Measurements from ENCODE around the gene SNED1. TPM values are rescaled to one million over a fixed set of nuclear protein-coding genes. Genes with fewer than 3 reads are reported as not detected.

The SNED1 gene
- total RNA-seq, 1 experiment from 2014 or later, result 3.2 TPM

DNA sequence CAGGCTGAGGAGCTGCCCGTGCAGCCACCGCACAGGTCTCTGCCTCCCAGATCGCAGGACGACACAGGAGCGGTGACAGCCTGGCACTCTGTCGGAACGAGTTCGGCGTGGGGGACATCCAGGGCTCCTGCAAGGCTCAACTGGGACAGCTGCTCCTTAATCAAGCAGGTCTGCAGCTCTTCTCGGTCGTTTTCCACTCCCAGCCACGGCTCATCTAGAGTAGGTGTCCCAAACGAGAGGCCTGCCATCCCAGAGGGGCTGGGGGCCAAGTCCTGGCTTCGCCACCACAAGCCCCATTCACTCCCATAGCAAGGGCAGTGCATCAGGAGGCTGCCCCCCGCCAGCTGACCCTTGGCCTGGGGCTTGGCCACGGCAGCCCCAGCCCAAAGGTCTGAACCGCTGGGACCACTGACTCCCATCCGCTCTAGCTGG lies 128.4 kb downstream of the SNED1 start:
- Mint-ChIP-seq H3K4me3 (no peak overlapping the region), H3K9me3 (no peaks in the 10 kb centered on the region), H3K27me3 (ENCODE audit: low read depth) (no peaks in the 10 kb centered on the region), H3K4me1 (no peaks in the 10 kb centered on the region), H3K27ac (no peak overlapping the region), H3K36me3 (peaks cover 16% of the 10 kb centered on the region)
- POLR2A ChIA-PET, result no interaction called here
- TF ChIP-seq, protein P1, sequence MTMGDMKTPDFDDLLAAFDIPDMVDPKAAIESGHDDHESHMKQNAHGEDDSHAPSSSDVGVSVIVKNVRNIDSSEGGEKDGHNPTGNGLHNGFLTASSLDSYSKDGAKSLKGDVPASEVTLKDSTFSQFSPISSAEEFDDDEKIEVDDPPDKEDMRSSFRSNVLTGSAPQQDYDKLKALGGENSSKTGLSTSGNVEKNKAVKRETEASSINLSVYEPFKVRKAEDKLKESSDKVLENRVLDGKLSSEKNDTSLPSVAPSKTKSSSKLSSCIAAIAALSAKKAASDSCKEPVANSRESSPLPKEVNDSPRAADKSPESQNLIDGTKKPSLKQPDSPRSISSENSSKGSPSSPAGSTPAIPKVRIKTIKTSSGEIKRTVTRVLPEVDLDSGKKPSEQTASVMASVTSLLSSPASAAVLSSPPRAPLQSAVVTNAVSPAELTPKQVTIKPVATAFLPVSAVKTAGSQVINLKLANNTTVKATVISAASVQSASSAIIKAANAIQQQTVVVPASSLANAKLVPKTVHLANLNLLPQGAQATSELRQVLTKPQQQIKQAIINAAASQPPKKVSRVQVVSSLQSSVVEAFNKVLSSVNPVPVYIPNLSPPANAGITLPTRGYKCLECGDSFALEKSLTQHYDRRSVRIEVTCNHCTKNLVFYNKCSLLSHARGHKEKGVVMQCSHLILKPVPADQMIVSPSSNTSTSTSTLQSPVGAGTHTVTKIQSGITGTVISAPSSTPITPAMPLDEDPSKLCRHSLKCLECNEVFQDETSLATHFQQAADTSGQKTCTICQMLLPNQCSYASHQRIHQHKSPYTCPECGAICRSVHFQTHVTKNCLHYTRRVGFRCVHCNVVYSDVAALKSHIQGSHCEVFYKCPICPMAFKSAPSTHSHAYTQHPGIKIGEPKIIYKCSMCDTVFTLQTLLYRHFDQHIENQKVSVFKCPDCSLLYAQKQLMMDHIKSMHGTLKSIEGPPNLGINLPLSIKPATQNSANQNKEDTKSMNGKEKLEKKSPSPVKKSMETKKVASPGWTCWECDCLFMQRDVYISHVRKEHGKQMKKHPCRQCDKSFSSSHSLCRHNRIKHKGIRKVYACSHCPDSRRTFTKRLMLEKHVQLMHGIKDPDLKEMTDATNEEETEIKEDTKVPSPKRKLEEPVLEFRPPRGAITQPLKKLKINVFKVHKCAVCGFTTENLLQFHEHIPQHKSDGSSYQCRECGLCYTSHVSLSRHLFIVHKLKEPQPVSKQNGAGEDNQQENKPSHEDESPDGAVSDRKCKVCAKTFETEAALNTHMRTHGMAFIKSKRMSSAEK (CRISPR knock-in tag; IDR thresholded peaks at IDR 0.05; ENCODE audit: borderline replicate concordance), result no peak
- TF ChIP-seq USF2 (CRISPR knock-in tag; IDR thresholded peaks at IDR 0.05), result no peak
- no peak for DNase-seq (ENCODE audit: low spot score)
- ATAC-seq, result no peak
- CTCF ChIA-PET, result no interaction called here

DNA sequence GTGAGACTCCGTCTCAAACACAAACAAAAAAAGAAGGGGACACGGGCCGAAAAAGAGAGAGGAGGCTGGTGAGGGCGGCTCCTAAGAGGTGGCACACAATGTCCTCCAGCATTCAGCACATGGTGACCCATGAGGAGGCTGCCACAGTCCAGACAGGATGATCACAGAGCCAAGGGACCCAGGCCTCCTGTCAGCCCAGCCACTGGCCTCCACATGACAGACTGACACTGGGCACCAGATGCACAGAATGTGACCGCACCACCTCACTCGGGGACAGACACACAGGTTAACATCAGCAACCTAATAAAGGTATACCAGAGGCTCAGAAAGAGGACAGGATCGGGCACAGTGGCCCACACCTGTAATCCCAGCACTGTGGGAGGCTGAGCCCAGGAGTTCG lies 129.8 kb downstream of the SNED1 start:
- ATAC-seq (no peak), DNase-seq (ENCODE audit: low spot score) (no peak)
- Mint-ChIP-seq H3K36me3 (peaks cover 15% of the 10 kb centered on the region), H3K9me3 (peaks cover 3% of the 10 kb centered on the region; the same call in 1 of the 2 replicates), H3K4me1 (no peaks in the 10 kb centered on the region), H3K4me3 (no peak overlapping the region), H3K27me3 (ENCODE audit: low read depth) (no peaks in the 10 kb centered on the region), H3K27ac (no peak overlapping the region)
- ChIA-PET POLR2A (no interaction called here), CTCF (no interaction called here)
- TF ChIP-seq RORB (CRISPR knock-in tag; IDR thresholded peaks at IDR 0.05) (no peak), NR2C2 (CRISPR knock-in tag; IDR thresholded peaks at IDR 0.05) (no peak), SMAD4 (CRISPR knock-in tag; IDR thresholded peaks at IDR 0.05) (no peak), ZNF138 (CRISPR knock-in tag; conservative IDR thresholded peaks at IDR 0.05) (no peak), ZNF425 (CRISPR knock-in tag; conservative IDR thresholded peaks at IDR 0.05) (no peak), OVOL2 (CRISPR knock-in tag; IDR thresholded peaks at IDR 0.05; ENCODE audit: borderline replicate concordance) (no peak), TEAD4 (CRISPR knock-in tag; IDR thresholded peaks at IDR 0.05) (no peak), ATF6 (CRISPR knock-in tag; IDR thresholded peaks at IDR 0.05) (no peak), USF2 (CRISPR knock-in tag; IDR thresholded peaks at IDR 0.05) (no peak), NFATC4 (CRISPR knock-in tag; IDR thresholded peaks at IDR 0.05) (no peak)
- TF ChIP-seq, protein P2, sequence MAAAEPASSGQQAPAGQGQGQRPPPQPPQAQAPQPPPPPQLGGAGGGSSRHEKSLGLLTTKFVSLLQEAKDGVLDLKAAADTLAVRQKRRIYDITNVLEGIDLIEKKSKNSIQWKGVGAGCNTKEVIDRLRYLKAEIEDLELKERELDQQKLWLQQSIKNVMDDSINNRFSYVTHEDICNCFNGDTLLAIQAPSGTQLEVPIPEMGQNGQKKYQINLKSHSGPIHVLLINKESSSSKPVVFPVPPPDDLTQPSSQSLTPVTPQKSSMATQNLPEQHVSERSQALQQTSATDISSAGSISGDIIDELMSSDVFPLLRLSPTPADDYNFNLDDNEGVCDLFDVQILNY (CRISPR knock-in tag; IDR thresholded peaks at IDR 0.05), result no peak
